KBM-7 (cell line): ENCODE data around the gene RASSF8.
"Not testable (repeated sequence)": the region's sequence is repeated elsewhere in the genome, so short reads cannot be mapped to it uniquely, and the experiment has no call there.

Experiments used
- DNase-seq: peaks from one replicate; pipeline ENCODE4 v3.0.0-alpha.2; 2015
- in situ Hi-C: fragments of 300-500 bp; cut with MboI; formaldehyde crosslinking; loops from 2 replicates; pipeline ENCODE4 v1.14.3; 2020; ENCODE audit warnings: low sequenced_read_pairs, low pct_unique_long_range_greater_than_20kb, mixed read lengths

The RASSF8 gene

GRCh38 chr12:26043135-26044006 is 84.9 kb downstream of the RASSF8 start:
- in situ Hi-C loops = no loop called here
- DNase-seq = no peak

GRCh38 chr12:26044007-26044394 is 85.5 kb downstream of the RASSF8 start:
- in situ Hi-C loops = no loop called here
- DNase-seq = no peak

GRCh38 chr12:26044592-26044991 is 86.1 kb downstream of the RASSF8 start:
- in situ Hi-C loops = no loop called here

GRCh38 chr12:26046203-26046602 is 87.7 kb downstream of the RASSF8 start:
- DNase-seq = no peak
- in situ Hi-C loops = no loop called here

More at GRCh38 chr12:26044592-26044991, 86.1 kb downstream of the RASSF8 start:
- no peak for DNase-seq

- in situ Hi-C loops = no loop called here
- no peak for DNase-seq
These were observed 88.4 kb downstream of the RASSF8 start for GRCh38 chr12:26046906-26047305.

- in situ Hi-C loops = no loop called here
- DNase-seq = no peak
These were observed 89.1 kb downstream of the RASSF8 start for GRCh38 chr12:26047401-26048226.

GRCh38 chr12:26052652-26053051 is 94.2 kb downstream of the RASSF8 start:
- in situ Hi-C loops = no loop called here
- DNase-seq = no peak

- in situ Hi-C loops = no loop called here
- DNase-seq = no peak
These were observed 95.9 kb downstream of the RASSF8 start for GRCh38 chr12:26054383-26054782.

- in situ Hi-C loops = no loop called here
- DNase-seq = no peak
These were observed 96.6 kb downstream of the RASSF8 start for GRCh38 chr12:26055087-26055486.

GRCh38 chr12:26056335-26056734 is 97.9 kb downstream of the RASSF8 start:
- DNase-seq = no peak
- in situ Hi-C loops = no loop called here

GRCh38 chr12:26057271-26057670 is 98.8 kb downstream of the RASSF8 start:
- DNase-seq, in situ Hi-C loops: not testable (repeated sequence)

GRCh38 chr12:26058308-26058707 is 99.8 kb downstream of the RASSF8 start:
- DNase-seq = peak; percentile 11
- in situ Hi-C loops = no loop called here

GRCh38 chr12:26058818-26059217 is 100.3 kb downstream of the RASSF8 start:
- DNase-seq = no peak

GRCh38 chr12:26062006-26062405 is 103.5 kb downstream of the RASSF8 start:
- in situ Hi-C loops = no loop called here
- DNase-seq = no peak

More at GRCh38 chr12:26058818-26059217, 100.3 kb downstream of the RASSF8 start:
- in situ Hi-C loops = no loop called here

GRCh38 chr12:26062566-26062965 is 104.1 kb downstream of the RASSF8 start:
- in situ Hi-C loops = no loop called here
- no peak for DNase-seq

- DNase-seq = no peak
- in situ Hi-C loops = no loop called here
These were observed 107.0 kb downstream of the RASSF8 start for GRCh38 chr12:26065451-26065850.

GRCh38 chr12:26068503-26068902 is 110.0 kb downstream of the RASSF8 start:
- DNase-seq = no peak
- in situ Hi-C loops = no loop called here

GRCh38 chr12:26069796-26070195 is 111.3 kb downstream of the RASSF8 start:
- in situ Hi-C loops = no loop called here
- DNase-seq = no peak

GRCh38 chr12:26077915-26078702 is 119.6 kb downstream of the RASSF8 start:
- in situ Hi-C loops = no loop called here
- no peak for DNase-seq
